Neural cell (in vitro differentiated cells): ENCODE results near the gene COL4A5.

Experiments
- EP300 ChIP-seq: fragments of 450-650 bp; conservative IDR thresholded peaks from 2 replicates; pipeline ENCODE4 v1.6.1; 2014; ENCODE audit warnings: antibody characterized with exemption, mild to moderate bottlenecking, moderate library complexity; ENCODE audit not compliant: poor library complexity, severe bottlenecking
- EZH2 ChIP-seq: fragments of 200-600, 300-800 bp; shearing (Covaris generic), sonication (generic); IDR thresholded peaks from 2 replicates; pipeline ENCODE4 v1.6.1; 2014; ENCODE audit warnings: antibody characterized with exemption, low read length, borderline replicate concordance, mild to moderate bottlenecking; ENCODE audit not compliant: insufficient read depth, poor library complexity, severe bottlenecking
- POLR2AphosphoS5 ChIP-seq: IDR thresholded peaks from 2 replicates; pipeline ENCODE4 v1.6.1; 2012
- SMC3 ChIP-seq: fragments of 450-650 bp; conservative IDR thresholded peaks from 2 replicates; pipeline ENCODE4 v1.6.1; 2014; ENCODE audit warnings: antibody characterized with exemption, mild to moderate bottlenecking, moderate library complexity; ENCODE audit not compliant: poor library complexity
- TF ChIP-seq, protein P1 (sequence below): fragments of 450-650 bp; IDR thresholded peaks from 2 replicates; pipeline ENCODE4 v1.5.1; 2014; ENCODE audit warnings: antibody characterized with exemption, mild to moderate bottlenecking, moderate library complexity; ENCODE audit not compliant: poor library complexity, severe bottlenecking
- TF ChIP-seq, protein P2 (sequence below): IDR thresholded peaks from 2 replicates; pipeline ENCODE4 v1.6.1; 2012; ENCODE audit warnings: borderline replicate concordance

DNA sequence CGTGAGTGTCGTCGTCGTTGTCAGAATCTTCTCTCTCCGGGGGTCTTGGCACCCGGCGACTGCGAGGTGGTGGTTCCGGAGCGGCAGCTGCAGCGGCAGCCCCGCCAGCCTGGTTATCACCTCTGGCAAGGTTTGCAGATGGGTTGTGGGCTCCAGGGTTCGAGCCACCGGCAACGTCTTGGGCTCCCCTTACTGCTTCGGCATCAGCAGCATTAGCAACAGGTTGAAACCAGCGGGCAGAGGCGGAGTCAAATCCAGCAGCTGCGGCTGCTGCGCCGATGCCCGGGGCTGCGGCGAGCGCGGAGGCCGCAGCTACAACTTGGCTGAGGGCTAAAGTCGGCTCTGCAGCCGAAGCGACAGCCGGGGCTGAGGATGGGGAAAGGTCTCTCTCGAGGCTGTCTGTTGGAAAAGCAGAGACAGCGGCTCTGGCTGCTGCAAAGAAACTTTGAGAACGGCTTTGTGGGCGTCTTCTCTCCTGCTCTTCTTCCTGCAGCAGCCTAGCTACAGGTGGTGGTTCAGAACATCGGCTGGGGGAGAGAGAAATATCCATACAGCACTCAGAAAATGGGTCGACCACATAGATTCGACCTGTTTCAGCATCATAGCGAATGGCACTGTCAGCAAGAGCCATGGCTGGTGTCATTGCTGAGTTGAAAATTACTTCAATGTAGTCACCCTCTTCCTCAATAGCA is 293.1 kb downstream of the COL4A5 start:
- no peak for TF ChIP-seq EP300
- TF ChIP-seq, protein P1, sequence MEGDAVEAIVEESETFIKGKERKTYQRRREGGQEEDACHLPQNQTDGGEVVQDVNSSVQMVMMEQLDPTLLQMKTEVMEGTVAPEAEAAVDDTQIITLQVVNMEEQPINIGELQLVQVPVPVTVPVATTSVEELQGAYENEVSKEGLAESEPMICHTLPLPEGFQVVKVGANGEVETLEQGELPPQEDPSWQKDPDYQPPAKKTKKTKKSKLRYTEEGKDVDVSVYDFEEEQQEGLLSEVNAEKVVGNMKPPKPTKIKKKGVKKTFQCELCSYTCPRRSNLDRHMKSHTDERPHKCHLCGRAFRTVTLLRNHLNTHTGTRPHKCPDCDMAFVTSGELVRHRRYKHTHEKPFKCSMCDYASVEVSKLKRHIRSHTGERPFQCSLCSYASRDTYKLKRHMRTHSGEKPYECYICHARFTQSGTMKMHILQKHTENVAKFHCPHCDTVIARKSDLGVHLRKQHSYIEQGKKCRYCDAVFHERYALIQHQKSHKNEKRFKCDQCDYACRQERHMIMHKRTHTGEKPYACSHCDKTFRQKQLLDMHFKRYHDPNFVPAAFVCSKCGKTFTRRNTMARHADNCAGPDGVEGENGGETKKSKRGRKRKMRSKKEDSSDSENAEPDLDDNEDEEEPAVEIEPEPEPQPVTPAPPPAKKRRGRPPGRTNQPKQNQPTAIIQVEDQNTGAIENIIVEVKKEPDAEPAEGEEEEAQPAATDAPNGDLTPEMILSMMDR: no peak
- TF ChIP-seq POLR2AphosphoS5: no peak
- TF ChIP-seq, protein P2, sequence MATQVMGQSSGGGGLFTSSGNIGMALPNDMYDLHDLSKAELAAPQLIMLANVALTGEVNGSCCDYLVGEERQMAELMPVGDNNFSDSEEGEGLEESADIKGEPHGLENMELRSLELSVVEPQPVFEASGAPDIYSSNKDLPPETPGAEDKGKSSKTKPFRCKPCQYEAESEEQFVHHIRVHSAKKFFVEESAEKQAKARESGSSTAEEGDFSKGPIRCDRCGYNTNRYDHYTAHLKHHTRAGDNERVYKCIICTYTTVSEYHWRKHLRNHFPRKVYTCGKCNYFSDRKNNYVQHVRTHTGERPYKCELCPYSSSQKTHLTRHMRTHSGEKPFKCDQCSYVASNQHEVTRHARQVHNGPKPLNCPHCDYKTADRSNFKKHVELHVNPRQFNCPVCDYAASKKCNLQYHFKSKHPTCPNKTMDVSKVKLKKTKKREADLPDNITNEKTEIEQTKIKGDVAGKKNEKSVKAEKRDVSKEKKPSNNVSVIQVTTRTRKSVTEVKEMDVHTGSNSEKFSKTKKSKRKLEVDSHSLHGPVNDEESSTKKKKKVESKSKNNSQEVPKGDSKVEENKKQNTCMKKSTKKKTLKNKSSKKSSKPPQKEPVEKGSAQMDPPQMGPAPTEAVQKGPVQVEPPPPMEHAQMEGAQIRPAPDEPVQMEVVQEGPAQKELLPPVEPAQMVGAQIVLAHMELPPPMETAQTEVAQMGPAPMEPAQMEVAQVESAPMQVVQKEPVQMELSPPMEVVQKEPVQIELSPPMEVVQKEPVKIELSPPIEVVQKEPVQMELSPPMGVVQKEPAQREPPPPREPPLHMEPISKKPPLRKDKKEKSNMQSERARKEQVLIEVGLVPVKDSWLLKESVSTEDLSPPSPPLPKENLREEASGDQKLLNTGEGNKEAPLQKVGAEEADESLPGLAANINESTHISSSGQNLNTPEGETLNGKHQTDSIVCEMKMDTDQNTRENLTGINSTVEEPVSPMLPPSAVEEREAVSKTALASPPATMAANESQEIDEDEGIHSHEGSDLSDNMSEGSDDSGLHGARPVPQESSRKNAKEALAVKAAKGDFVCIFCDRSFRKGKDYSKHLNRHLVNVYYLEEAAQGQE: no peak
- no peak for TF ChIP-seq SMC3
- TF ChIP-seq EZH2: no peak
